Activated CD8-positive, alpha-beta T cell treated with anti-CD3 and anti-CD28 coated beads, Interleukin-2, amount 10 ng/mL, durations not matched to agents 7 days and 5 days (primary cell): ENCODE results near the gene ALS2. TPM values are rescaled to one million over a fixed set of nuclear protein-coding genes. Genes with fewer than 3 reads are reported as not detected.

Experiments used
- ATAC-seq: fragments of 150-1000 bp; cut with Tn5 transposase; one replicate; pipeline ENCODE4 v1.10.0; 2021; ENCODE audit warnings: moderate library complexity
- CTCF ChIA-PET: fragments of 350-600 bp; sonication (Branson Sonifier 250); formaldehyde crosslinking; loops from one replicate; lab custom pipeline; 2021; ENCODE audit warnings: antibody characterized with exemption; lab: Charles Lee
- POLR2A ChIA-PET: fragments of 350-600 bp; sonication (Branson Sonifier 250); formaldehyde crosslinking; loops from one replicate; lab custom pipeline; 2021; ENCODE audit warnings: antibody characterized with exemption; lab: Charles Lee
- DNase-seq: peaks from one replicate; pipeline ENCODE4 v3.0.0-alpha.2; 2020
- H3K27ac Mint-ChIP-seq: one replicate; pipeline ENCODE4 v1.8.0; 2021; ENCODE audit warnings: mild to moderate bottlenecking, mixed read lengths
- H3K27me3 Mint-ChIP-seq: one replicate; pipeline ENCODE4 v1.8.0; 2021; ENCODE audit warnings: low read depth, mixed read lengths
- H3K36me3 Mint-ChIP-seq: one replicate; pipeline ENCODE4 v1.8.0; 2021; ENCODE audit warnings: low read depth, mixed read lengths
- H3K4me1 Mint-ChIP-seq: one replicate; pipeline ENCODE4 v1.8.0; 2021; ENCODE audit warnings: low read depth, mixed read lengths
- H3K4me3 Mint-ChIP-seq: one replicate; pipeline ENCODE4 v1.8.0; 2021; ENCODE audit warnings: mild to moderate bottlenecking, mixed read lengths
- H3K9me3 Mint-ChIP-seq: one replicate; pipeline ENCODE4 v1.8.0; 2022; ENCODE audit warnings: mixed read lengths; ENCODE audit not compliant: insufficient read depth
- total RNA-seq, 2 experiments: library from RNA; stranded (reverse); gene quantifications; one replicate each; pipeline ENCODE4 v1.2.3, GENCODE V29; 2021

Gene ALS2
- total RNA-seq, 2 experiments from 2014 or later, result 13.9 to 15.6 TPM

DNA sequence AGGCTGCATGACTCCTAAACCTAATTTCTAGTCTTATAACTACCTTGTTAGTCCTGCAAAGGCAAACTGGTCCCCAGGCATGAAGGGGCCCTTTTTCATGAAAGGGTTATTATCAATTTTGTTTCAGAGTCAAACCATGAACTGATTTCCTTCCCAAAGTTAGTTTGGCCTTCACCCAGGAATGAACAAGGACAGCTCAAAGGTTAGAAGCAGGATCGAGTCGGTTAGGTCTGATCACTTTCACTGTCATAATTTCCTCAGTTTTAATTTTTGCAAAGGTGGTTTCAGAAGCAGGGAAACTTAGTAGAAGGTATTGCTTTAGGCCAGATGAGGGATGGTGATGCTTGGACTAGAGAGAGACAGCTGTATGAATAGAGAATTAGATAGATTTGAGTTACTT lies 8.7 kb upstream of the ALS2 start:
- no peak for ATAC-seq
- CTCF ChIA-PET, result no interaction called here
- POLR2A ChIA-PET, result no interaction called here

DNA sequence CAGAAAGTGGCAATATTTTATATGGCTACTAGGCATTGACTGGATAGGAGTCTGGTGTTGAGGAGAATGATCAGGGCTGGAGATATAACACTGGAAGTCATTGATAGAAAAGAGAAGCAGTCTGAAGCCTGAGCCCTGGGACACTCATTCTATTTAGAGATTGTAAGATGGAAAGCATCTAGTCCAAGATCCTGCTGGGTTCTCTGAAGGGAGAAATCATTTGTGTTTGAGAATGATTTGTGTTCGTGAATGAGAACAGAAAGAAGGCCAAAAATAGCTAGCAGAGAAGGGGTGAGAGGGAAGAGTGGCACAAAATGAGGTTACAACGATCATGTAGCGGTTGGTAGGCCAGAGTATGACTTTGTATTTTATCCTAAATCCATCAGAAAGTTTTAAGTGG lies 7.6 kb upstream of the ALS2 start:
- ATAC-seq (no peak), DNase-seq (no peak)
- CTCF ChIA-PET, result no interaction called here
- H3K9me3 Mint-ChIP-seq, result no peaks in the 10 kb centered on the region
- POLR2A ChIA-PET, result no interaction called here
- no peak overlapping the region for H3K4me3 Mint-ChIP-seq
- H3K27ac Mint-ChIP-seq, result no peak overlapping the region
- no peaks in the 10 kb centered on the region for H3K4me1 Mint-ChIP-seq
- peaks cover 26% of the 10 kb centered on the region for H3K27me3 Mint-ChIP-seq
- no peaks in the 10 kb centered on the region for H3K36me3 Mint-ChIP-seq

More for the DNA sequence above, 8.7 kb upstream of the ALS2 start:
- Mint-ChIP-seq H3K4me1 (no peaks in the 10 kb centered on the region), H3K4me3 (no peak overlapping the region), H3K27ac (no peak overlapping the region), H3K36me3 (no peaks in the 10 kb centered on the region), H3K27me3 (peaks cover 22% of the 10 kb centered on the region), H3K9me3 (no peaks in the 10 kb centered on the region)
- DNase-seq, result no peak

DNA sequence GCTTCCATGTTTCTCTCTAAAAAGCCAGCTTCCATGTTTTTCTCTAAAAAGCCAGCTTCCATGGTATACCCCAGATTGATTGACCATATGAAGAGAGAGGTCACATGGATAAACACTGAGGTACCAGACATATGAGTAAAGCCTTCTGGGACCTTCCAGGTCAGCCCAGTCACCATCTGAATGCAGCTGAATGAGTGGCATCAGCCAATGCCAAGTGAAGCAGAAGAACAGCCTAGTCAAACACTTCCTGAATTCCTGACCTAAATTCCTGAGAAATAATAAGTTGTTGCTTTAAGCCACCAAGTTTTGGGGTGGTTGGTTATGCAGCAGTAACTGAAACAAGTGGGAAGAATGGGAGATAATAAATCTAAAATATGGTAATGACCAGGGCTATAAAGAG lies 5.7 kb upstream of the ALS2 start:
- no peaks in the 10 kb centered on the region for H3K36me3 Mint-ChIP-seq
- ChIA-PET CTCF (no interaction called here), POLR2A (no interaction called here)
- DNase-seq (no peak), ATAC-seq (no peak)
- H3K27me3 Mint-ChIP-seq, result peaks cover 27% of the 10 kb centered on the region
- H3K27ac Mint-ChIP-seq, result no peak overlapping the region
- no peak overlapping the region for H3K4me3 Mint-ChIP-seq
- no peaks in the 10 kb centered on the region for H3K9me3 Mint-ChIP-seq
- peaks cover 5% of the 10 kb centered on the region for H3K4me1 Mint-ChIP-seq

DNA sequence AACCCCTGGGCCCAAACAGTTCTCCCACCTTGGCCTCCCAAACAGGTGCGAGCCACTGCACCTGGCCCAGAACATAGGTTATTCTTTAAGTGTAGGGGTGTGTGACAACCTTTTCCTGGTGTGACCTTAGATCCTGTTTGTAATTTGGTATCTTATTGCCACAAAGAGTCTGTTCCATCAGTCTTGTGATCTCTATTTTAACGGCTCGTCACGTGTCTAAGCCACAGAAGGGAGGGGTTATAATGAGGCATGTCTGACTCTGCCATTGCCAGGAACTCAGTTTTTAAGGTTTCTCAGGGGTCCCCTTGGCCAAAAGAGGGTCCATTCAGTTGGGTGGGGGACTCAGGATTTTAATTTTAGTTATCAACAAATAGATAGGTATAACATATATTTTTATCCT lies 4.4 kb upstream of the ALS2 start:
- no peak for DNase-seq
- Mint-ChIP-seq H3K4me1 (peaks cover 9% of the 10 kb centered on the region), H3K36me3 (no peaks in the 10 kb centered on the region), H3K27me3 (peaks cover 24% of the 10 kb centered on the region), H3K9me3 (no peaks in the 10 kb centered on the region), H3K4me3 (no peak overlapping the region), H3K27ac (no peak overlapping the region)
- no peak for ATAC-seq
- POLR2A ChIA-PET, result no interaction called here
- CTCF ChIA-PET, result no interaction called here

DNA sequence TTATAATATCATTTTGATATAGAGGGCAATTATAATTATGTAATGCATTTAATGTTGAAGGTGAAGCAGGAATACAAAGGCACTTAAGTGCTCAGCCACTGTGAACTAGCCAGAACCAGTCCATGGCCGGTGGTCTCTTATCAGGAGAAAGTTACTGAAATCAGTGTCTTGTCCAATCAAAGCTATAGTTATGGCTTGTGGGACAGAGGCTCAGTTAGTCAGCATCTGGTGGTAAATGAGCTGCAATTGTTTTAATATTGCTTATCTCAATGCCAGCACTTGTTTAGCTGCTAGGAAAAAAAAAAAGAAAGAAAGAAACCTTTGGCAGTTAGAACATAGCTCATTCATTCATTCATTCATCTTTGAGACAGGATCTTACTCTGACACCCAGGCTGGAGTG lies 3.8 kb upstream of the ALS2 start:
- peaks cover 22% of the 10 kb centered on the region for H3K27me3 Mint-ChIP-seq
- peaks cover 14% of the 10 kb centered on the region for H3K4me1 Mint-ChIP-seq
- ATAC-seq, result no peak
- no peak overlapping the region for H3K4me3 Mint-ChIP-seq
- H3K36me3 Mint-ChIP-seq, result no peaks in the 10 kb centered on the region
- ChIA-PET POLR2A (no interaction called here), CTCF (interaction anchor here (1.4 kb wide), 1 partner anchor 10 kb away, joined by 4 read pairs; no protein-coding TSS in a partner anchor)
- H3K9me3 Mint-ChIP-seq, result no peaks in the 10 kb centered on the region
- H3K27ac Mint-ChIP-seq, result no peak overlapping the region
- DNase-seq, result no peak

DNA sequence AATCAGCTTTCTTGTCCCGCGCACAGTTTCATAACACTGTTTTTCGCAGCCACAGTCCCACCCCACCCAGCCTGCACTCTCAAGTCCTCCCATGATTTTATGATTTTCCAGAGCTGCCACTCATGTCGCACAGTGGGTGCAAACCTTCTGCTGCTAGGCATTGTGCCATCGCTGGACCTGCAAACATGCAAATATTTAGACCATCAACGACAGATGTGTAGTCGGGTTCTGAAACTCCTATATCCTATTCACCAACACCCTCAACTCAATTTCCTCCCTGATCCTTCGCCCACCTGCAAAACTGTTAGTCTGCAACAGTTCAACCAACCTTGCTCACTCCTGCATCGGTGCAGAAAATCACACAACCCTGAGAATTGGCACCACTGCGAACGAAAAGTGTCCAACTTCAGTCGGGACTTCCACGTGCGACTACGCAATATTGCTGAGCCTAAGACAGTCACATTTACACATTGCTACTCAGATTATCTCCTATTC lies 871 bp upstream of the ALS2 start:
- ChIA-PET CTCF (interaction anchor here (1.1 to 2.9 kb wide), 2 partner anchors 31 to 549 kb away, joined by 4 to 9 read pairs; no protein-coding TSS in a partner anchor), POLR2A (interaction anchor here (1.3 to 1.5 kb wide), 2 partner anchors 138 to 330 kb away, joined by 4 to 7 read pairs; partner anchors contain the start of genes STRADB, TMEM237 and TRAK2)

DNA sequence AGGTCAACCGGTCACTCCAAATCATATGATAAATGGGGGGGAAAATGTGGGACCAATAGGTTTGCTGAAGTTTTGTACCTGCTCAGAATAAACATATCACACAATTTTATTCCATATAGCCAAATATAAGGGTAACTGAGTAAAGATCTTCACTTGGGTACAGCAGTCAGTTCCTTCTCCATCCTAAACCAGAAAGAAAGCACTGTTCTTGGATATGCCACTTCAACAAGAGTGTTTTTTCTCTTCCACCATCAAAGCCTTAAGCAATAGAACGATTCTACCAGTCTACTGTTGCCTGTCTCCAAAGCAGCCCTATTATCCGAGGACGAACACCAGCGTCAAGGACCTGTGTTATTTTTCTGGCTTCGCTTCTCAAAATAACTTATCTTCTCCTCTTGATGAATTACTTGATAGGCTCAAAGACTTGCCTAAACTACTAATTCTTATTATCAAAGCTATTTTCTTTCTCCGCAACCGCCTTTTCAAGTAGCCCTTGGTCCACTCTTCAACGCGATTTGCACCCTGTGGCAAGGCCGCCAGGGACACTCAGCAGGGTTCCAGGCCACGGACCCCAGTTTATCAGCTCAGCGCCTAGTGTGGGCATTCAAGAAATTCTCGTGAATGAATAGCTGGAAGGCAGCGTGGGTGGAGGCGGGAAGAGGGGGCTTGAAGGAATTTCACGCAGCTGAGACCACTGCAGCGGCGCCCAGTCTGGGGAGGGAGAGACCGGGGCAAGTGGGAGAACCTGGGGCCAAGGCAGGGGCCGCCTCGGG lies 646 bp downstream of the ALS2 start:
- H3K36me3 Mint-ChIP-seq, result no peaks in the 10 kb centered on the region
- no peak for DNase-seq
- H3K27me3 Mint-ChIP-seq, result peaks cover 8% of the 10 kb centered on the region
- CTCF ChIA-PET, result interaction anchor here (1.1 to 2.9 kb wide), 5 partner anchors 15 to 548 kb away, joined by 3 to 9 read pairs (median 5); partner anchors contain the start of genes STRADB and TRAK2
- no peaks in the 10 kb centered on the region for H3K9me3 Mint-ChIP-seq
- ATAC-seq, result peak; percentile 5
- H3K4me1 Mint-ChIP-seq, result peaks cover 20% of the 10 kb centered on the region
- POLR2A ChIA-PET, result interaction anchor here (0.5 to 1.5 kb wide), 6 partner anchors 13 to 657 kb away, joined by 3 to 7 read pairs (median 4); partner anchors contain the start of genes NOP58, STRADB, TMEM237 and TRAK2
- H3K4me3 Mint-ChIP-seq, result peak overlapping the region; percentile 98
- H3K27ac Mint-ChIP-seq, result peak overlapping the region; percentile 99

More for the DNA sequence above, 871 bp upstream of the ALS2 start:
- no peaks in the 10 kb centered on the region for H3K36me3 Mint-ChIP-seq
- ATAC-seq, result no peak
- peak; percentile 30 for DNase-seq
- peaks cover 20% of the 10 kb centered on the region for H3K4me1 Mint-ChIP-seq
- H3K4me3 Mint-ChIP-seq, result peak overlapping the region; percentile 98
- peak overlapping the region; percentile 99 for H3K27ac Mint-ChIP-seq
- H3K9me3 Mint-ChIP-seq, result no peaks in the 10 kb centered on the region
- H3K27me3 Mint-ChIP-seq, result peaks cover 8% of the 10 kb centered on the region

DNA sequence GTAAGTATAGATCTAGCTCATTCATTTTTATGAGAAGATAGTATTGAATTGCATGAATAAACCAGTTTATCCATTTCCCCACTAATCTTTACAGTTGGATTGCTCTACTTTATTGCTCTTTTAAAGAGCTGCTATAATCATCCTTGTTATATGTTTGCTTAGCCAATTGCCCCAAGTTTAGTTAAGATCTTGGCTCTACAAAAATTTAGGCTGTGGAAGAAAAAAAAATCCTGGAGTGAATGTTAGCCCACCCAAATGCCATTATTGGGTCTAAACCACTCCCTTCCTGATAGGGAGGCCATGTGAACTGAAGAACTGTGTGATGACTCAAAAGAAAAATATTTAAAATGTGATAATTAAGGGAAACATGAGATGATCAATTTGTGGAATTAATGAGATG lies 2.9 kb downstream of the ALS2 start:
- H3K4me1 Mint-ChIP-seq, result peaks cover 29% of the 10 kb centered on the region
- H3K27ac Mint-ChIP-seq, result no peak overlapping the region
- ChIA-PET CTCF (interaction anchor here (0.8 to 2.1 kb wide), 2 partner anchors 10 to 83 kb away, joined by 3 to 8 read pairs; no protein-coding TSS in a partner anchor), POLR2A (interaction anchor here (0.6 kb wide), 1 partner anchor 487 kb away, joined by 3 read pairs; no protein-coding TSS in a partner anchor)
- no peaks in the 10 kb centered on the region for H3K9me3 Mint-ChIP-seq
- DNase-seq, result no peak
- ATAC-seq, result no peak
- no peak overlapping the region for H3K4me3 Mint-ChIP-seq
- H3K36me3 Mint-ChIP-seq, result no peaks in the 10 kb centered on the region
- peaks cover 4% of the 10 kb centered on the region for H3K27me3 Mint-ChIP-seq

DNA sequence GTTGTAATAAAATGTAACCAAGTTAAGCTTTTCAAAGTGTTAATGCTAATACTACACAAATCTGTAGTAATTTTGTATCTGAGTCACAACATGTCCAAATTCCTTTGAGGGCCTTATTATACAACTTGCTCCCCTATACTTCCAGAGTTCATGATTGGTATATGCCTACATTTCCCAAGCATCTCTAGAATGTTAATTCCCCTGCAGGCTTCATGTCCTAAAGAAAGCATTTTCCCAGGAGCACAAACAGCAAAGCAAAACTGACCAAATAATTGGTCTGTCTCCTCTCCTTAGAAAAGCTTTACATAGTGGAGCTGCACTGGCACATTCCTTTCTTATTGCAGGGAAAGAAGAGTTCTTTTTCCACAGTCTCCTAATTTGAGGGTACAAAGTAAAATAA lies 3.7 kb downstream of the ALS2 start:
- H3K27ac Mint-ChIP-seq, result no peak overlapping the region
- H3K4me1 Mint-ChIP-seq, result peaks cover 29% of the 10 kb centered on the region
- ATAC-seq, result no peak
- DNase-seq, result no peak
- H3K27me3 Mint-ChIP-seq, result no peaks in the 10 kb centered on the region
- no peaks in the 10 kb centered on the region for H3K36me3 Mint-ChIP-seq
- POLR2A ChIA-PET, result no interaction called here
- no peaks in the 10 kb centered on the region for H3K9me3 Mint-ChIP-seq
- no peak overlapping the region for H3K4me3 Mint-ChIP-seq
- CTCF ChIA-PET, result interaction anchor here (0.8 to 2.1 kb wide), 2 partner anchors 9 to 84 kb away, joined by 3 to 8 read pairs; no protein-coding TSS in a partner anchor

DNA sequence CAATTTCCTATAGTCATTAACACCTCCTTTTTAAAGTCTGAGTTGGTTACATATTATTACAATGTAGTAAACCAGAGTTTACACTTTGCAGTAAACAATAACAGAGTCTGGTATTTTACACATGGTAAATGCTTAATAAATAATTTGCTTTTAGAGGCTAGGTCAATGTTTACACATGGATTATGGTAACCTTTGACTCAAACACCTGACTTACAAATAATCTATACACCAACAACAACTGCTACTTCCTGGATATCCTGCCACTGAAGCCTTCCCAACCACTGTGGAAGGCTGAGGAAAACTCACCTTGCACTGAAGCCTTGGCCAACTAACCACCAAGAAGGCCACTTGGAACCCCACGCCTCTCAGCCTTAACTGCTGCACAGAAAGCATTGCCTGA lies 5.4 kb downstream of the ALS2 start:
- ATAC-seq (no peak), DNase-seq (no peak)
- no peak overlapping the region for H3K27ac Mint-ChIP-seq
- H3K36me3 Mint-ChIP-seq, result no peaks in the 10 kb centered on the region
- no peaks in the 10 kb centered on the region for H3K9me3 Mint-ChIP-seq
- no peak overlapping the region for H3K4me3 Mint-ChIP-seq
- ChIA-PET CTCF (no interaction called here), POLR2A (no interaction called here)
- peaks cover 21% of the 10 kb centered on the region for H3K4me1 Mint-ChIP-seq
- H3K27me3 Mint-ChIP-seq, result no peaks in the 10 kb centered on the region

DNA sequence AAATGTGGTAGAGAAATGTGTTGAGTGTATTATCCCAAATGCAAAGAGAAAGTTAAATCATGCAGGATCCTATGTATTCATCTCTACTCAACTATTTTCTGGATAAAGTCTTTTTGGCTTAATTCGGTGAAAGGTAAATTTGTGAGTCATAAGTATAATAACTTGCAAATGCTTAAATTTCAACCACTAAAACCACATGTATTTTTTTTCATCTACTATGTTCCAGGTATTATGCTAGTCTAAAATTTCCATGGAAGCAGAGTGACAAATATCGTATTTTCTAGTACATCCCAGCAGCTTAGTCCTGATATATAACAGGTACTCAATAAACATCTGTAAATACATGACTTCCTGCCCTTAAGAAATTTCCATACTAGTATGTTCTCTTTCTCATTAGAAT lies 6.2 kb downstream of the ALS2 start:
- DNase-seq (no peak), ATAC-seq (no peak)
- CTCF ChIA-PET, result no interaction called here
- POLR2A ChIA-PET, result interaction anchor here (0.6 kb wide), 1 partner anchor 169 kb away, joined by 6 read pairs; no protein-coding TSS in a partner anchor
- Mint-ChIP-seq H3K4me3 (no peak overlapping the region), H3K36me3 (no peaks in the 10 kb centered on the region), H3K9me3 (no peaks in the 10 kb centered on the region), H3K27ac (no peak overlapping the region), H3K4me1 (peaks cover 15% of the 10 kb centered on the region), H3K27me3 (no peaks in the 10 kb centered on the region)

DNA sequence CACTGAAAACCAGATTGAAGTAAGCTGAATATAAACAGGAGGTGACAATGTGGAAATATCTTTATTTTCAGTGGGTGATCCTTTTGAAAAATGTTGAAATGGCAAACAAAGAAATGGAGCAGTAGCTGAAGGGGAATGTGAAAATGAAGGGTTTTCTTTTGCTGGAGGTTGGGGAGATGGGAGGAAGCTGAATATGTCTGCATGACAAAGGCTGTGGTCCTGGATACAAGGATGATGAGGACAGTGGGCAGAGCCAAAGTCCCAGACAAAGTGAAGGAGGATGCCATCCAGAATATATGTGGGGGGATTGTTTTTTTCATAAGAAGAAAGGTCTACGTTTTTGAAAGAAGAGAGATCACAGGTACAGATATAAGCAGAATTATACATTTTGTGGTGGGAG lies 6.7 kb downstream of the ALS2 start:
- ChIA-PET CTCF (no interaction called here), POLR2A (interaction anchor here (0.6 kb wide), 1 partner anchor 168 kb away, joined by 6 read pairs; no protein-coding TSS in a partner anchor)
- DNase-seq, result no peak
- no peak overlapping the region for H3K27ac Mint-ChIP-seq
- no peaks in the 10 kb centered on the region for H3K36me3 Mint-ChIP-seq
- peaks cover 15% of the 10 kb centered on the region for H3K4me1 Mint-ChIP-seq
- no peak for ATAC-seq
- H3K4me3 Mint-ChIP-seq, result no peak overlapping the region
- H3K9me3 Mint-ChIP-seq, result no peaks in the 10 kb centered on the region
- H3K27me3 Mint-ChIP-seq, result no peaks in the 10 kb centered on the region
